ENCODE results near the gene DND1. TPM values are rescaled to one million over a fixed set of nuclear protein-coding genes. Genes with fewer than 3 reads are reported as not detected.

DND1 gene
- polyA plus RNA-seq, 2 of the 4 experiments (the other 2 are of a cell fraction): 0.63 to 1.0 TPM

- no peak overlapping the region for H3K4me2 ChIP-seq
- DNase-seq (ENCODE audit: low read depth in 1 of 2, low spot score in 1 of 2) (no peak), FAIRE-seq (no peak), ATAC-seq (no peak)
- H3K4me1 ChIP-seq: peaks cover 9% of the 10 kb centered on the region; the same call in 2 of the 3 replicates
- H3K4me3 ChIP-seq: no peak overlapping the region
- ChIA-PET CTCF (interaction anchor here (1.0 to 1.1 kb wide), 2 partner anchors 11 to 60 kb away, joined by 3 read pairs; partner anchors contain the start of genes IK and NDUFA2), POLR2A (interaction anchor here (3.9 kb wide), 1 partner anchor 6 kb away, joined by 72 read pairs; the partner anchor contains the start of gene ZMAT2)
- H3K27ac ChIP-seq: no peak overlapping the region
- no peak for TF ChIP-seq RNF2 (IDR thresholded peaks at IDR 0.05; ENCODE audit: borderline replicate concordance, low read depth)
- TF ChIP-seq NFE2L2 (conservative IDR thresholded peaks at IDR 0.05; ENCODE audit: low read length): no peak
- TF ChIP-seq JUNB (IDR thresholded peaks at IDR 0.05): no peak
- TF ChIP-seq NPAS2 (CRISPR knock-in tag; IDR thresholded peaks at IDR 0.05; ENCODE audit: borderline replicate concordance): no peak
- no peak for TF ChIP-seq CHD2 (IDR thresholded peaks at IDR 0.05; ENCODE audit: low read length, partially characterized antibody)
- no peak for TF ChIP-seq HOXB13 (CRISPR knock-in tag; IDR thresholded peaks at IDR 0.05; ENCODE audit: low read depth)
- no peak for TF ChIP-seq RAD21 (conservative IDR thresholded peaks at IDR 0.05 in 1 of 2, IDR thresholded peaks at IDR 0.05 in 1 of 2)
- TF ChIP-seq, protein P1, sequence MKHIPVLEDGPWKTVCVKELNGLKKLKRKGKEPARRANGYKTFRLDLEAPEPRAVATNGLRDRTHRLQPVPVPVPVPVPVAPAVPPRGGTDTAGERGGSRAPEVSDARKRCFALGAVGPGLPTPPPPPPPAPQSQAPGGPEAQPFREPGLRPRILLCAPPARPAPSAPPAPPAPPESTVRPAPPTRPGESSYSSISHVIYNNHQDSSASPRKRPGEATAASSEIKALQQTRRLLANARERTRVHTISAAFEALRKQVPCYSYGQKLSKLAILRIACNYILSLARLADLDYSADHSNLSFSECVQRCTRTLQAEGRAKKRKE (CRISPR knock-in tag; IDR thresholded peaks at IDR 0.05; ENCODE audit: low read depth): no peak
- no peak for TF ChIP-seq PHF8 (IDR thresholded peaks at IDR 0.05; ENCODE audit: borderline replicate concordance, low read depth)
- TF ChIP-seq, protein P2, sequence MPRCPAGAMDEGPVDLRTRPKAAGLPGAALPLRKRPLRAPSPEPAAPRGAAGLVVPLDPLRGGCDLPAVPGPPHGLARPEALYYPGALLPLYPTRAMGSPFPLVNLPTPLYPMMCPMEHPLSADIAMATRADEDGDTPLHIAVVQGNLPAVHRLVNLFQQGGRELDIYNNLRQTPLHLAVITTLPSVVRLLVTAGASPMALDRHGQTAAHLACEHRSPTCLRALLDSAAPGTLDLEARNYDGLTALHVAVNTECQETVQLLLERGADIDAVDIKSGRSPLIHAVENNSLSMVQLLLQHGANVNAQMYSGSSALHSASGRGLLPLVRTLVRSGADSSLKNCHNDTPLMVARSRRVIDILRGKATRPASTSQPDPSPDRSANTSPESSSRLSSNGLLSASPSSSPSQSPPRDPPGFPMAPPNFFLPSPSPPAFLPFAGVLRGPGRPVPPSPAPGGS (IDR thresholded peaks at IDR 0.05): no peak
- no peak for TF ChIP-seq ZC3H11A (IDR thresholded peaks at IDR 0.05)
- no peak for TF ChIP-seq CHD4 (IDR thresholded peaks at IDR 0.05; ENCODE audit: borderline replicate concordance)
- TF ChIP-seq POLR2AphosphoS2 (conservative IDR thresholded peaks at IDR 0.05; ENCODE audit: low read length): no peak
- TF ChIP-seq HEYL (CRISPR knock-in tag; IDR thresholded peaks at IDR 0.05): no peak
- TF ChIP-seq HOXB5 (CRISPR knock-in tag; IDR thresholded peaks at IDR 0.05): no peak
- TF ChIP-seq, protein P3, sequence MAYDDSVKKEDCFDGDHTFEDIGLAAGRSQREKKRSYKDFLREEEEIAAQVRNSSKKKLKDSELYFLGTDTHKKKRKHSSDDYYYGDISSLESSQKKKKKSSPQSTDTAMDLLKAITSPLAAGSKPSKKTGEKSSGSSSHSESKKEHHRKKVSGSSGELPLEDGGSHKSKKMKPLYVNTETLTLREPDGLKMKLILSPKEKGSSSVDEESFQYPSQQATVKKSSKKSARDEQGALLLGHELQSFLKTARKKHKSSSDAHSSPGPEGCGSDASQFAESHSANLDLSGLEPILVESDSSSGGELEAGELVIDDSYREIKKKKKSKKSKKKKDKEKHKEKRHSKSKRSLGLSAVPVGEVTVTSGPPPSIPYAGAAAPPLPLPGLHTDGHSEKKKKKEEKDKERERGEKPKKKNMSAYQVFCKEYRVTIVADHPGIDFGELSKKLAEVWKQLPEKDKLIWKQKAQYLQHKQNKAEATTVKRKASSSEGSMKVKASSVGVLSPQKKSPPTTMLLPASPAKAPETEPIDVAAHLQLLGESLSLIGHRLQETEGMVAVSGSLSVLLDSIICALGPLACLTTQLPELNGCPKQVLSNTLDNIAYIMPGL (CRISPR knock-in tag; IDR thresholded peaks at IDR 0.05; ENCODE audit: borderline replicate concordance): no peak
- no peaks in the 10 kb centered on the region for H3K9me3 ChIP-seq
- WGBS (ENCODE audit: missing lambda C conversion rate): 97% methylated on average over 4 of the region's 4 CpGs
These were observed 34.4 kb upstream of the DND1 start for GRCh38 chr5:140707812-140708211.

DNA sequence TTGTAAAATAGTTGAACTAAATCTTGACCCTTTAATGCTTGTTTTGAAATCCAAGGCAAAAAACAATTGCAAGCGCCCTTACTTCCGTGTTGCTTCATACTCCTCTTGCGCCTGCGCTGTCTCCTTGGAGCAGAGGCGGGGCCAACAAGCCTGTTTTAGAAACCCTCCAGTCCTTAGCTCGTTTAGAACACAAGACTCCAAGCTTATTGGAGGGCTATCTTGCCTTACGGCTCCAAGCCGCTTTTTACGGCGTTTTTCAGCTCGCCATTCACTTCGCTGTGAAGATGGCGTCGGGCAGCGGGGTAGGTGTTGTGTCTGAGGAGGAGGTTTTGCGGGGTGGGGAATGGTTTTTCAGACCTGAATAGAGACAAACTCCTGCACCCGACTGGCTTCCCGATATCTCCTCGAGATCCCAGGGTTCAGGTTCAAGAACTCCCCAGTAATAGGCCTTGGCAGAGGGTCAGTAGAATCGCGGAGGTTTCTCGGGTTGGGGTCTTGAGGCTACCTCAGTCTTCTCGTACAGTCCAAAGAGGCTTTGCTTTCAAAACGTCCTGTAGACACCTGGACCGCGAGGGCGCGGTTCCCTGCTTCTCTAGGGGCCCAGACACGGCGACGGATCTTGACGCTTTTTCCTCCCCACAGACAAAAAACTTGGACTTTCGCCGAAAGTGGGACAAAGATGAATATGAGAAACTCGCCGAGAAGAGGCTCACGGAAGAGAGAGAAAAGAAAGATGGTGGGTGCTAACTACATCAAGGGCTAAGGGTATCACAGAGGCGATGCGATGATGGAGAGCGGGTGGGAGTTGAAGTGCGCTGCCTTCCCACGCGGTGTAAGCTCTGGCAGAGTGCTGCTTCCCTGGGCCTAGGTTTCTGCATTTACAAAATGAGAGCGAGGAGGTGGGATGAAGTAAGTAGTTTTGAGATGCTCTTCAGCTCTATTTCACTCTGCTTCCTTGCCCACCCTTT lies 27.1 kb upstream of the DND1 start, which contains the start of gene ZMAT2:
TSS of gene ZMAT2 (plus strand) at position 271 of the 968 bp plus-strand sequence. CDS start at position 285, 14 bp downstream.
- 4% methylated on average over 38 of the region's 44 CpGs for WGBS (ENCODE audit: missing lambda C conversion rate)
- ChIA-PET CTCF (interaction anchor here (1.8 kb wide), 1 partner anchor 10 kb away, joined by 9 read pairs; no protein-coding TSS in a partner anchor), POLR2A (interaction anchor here (0.6 to 3.7 kb wide), 15 partner anchors 9 to 460 kb away, joined by 3 to 72 read pairs (median 4); partner anchors contain the start of genes HARS1, HARS2, HBEGF and IK)
- ATAC-seq (peak; percentile 94 to 98), DNase-seq (ENCODE audit: low read depth in 1 of 2, low spot score in 1 of 2) (peak; percentile 96 to 99), FAIRE-seq (peak; percentile 95)
- no peaks in the 10 kb centered on the region for H3K9me3 ChIP-seq
- peak within 1 kb of the TSS; percentile 98 for H3K4me2 ChIP-seq
- peaks cover 11% of the 10 kb centered on the region; the same call in 2 of the 3 replicates for H3K4me1 ChIP-seq
- H3K4me3 ChIP-seq: peak within 1 kb of the TSS; percentile 93
- H3K27ac ChIP-seq: peak within 1 kb of the TSS; percentile 82 to 88
- TF ChIP-seq, protein P2 (IDR thresholded peaks at IDR 0.05): peak; percentile 83; the same call in 2 of the 3 replicates
- TF ChIP-seq HES2 (IDR thresholded peaks at IDR 0.05): no peak
- no peak for TF ChIP-seq SMC3 (IDR thresholded peaks at IDR 0.05)
- TF ChIP-seq CBX8 (IDR thresholded peaks at IDR 0.05): no peak
- TF ChIP-seq, protein P1 (CRISPR knock-in tag; IDR thresholded peaks at IDR 0.05; ENCODE audit: low read depth): no peak
- no peak for TF ChIP-seq SREBF2 (IDR thresholded peaks at IDR 0.05)
- no peak for TF ChIP-seq TP53 (CRISPR knock-in tag; IDR thresholded peaks at IDR 0.05)
- TF ChIP-seq USF2 (IDR thresholded peaks at IDR 0.05): no peak
- TF ChIP-seq MAZ (IDR thresholded peaks at IDR 0.05; ENCODE audit: borderline replicate concordance, low read depth, low read length): no peak
- TF ChIP-seq CEBPB (IDR thresholded peaks at IDR 0.05): peak; percentile 50 to 78; a peak in 3 of 4 replicates
- TF ChIP-seq, protein P3 (CRISPR knock-in tag; IDR thresholded peaks at IDR 0.05; ENCODE audit: borderline replicate concordance): no peak

Measured in A549 (cell line).